GM21423 (cell line): ENCODE results near the gene AFAP1L2.

ENCODE experiments used
- ATAC-seq: cut with Tn5 transposase; IDR thresholded peaks from one replicate; pipeline ENCODE4 v1.9.1; 2021; ENCODE audit warnings: mild to moderate bottlenecking, moderate library complexity; ENCODE audit not compliant: unreplicated experiment

Gene AFAP1L2

DNA sequence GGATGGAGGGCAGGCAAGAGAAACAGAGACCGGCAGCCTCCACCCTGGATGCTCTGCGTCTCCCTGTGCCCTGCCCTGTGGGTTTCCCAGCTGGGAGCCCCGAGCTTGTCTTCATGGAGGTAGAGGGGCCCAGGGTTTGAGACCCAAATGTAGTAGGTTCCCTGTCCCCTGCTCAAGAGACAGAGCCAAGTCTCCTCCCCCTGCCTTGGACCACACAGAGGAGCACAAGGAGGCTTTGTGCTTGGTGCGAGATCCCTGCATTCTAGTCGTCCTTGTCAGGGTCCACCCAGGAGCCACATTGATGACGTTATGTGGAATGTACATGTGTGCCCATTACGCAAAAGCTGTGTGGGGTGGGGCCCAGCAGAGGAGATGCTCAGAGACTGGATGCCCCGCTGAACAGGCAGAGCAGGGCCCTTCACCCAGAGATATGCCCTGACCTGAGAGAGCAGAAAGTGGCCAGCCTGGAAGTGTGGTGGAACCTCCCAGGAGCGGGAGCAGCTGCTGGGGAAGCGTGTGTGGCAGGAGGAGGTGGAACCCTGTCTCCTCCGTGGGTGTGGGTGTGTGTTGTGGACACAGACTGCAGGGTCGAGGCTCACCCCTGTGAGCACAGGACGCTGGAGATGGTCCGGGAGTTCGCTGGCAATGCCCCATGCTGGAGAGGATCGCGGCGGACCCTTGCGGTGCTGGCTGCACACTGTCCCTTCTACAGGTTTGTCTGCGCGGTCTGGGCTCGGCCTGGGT lies 126.0 kb downstream of the AFAP1L2 start:
- ATAC-seq: no peak

DNA sequence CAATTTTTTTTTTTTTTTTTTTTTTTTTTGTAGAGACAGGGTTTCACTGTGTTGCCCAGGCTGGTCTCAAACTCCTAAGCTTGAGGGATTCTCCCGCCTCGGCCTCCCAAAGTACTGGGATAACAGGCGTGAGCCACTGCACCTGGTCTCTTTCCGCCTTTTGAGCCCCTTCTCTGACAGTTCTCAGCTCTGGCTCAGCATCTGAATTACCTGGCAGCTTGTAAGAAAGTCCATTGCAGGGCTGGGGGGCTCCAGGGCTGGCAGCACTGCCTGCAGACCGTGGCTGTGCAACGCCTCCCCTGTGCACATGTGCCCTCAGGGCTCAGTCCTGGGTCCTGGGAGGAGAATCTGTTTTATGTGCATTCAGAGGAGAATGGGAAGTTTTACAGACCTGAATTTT lies 127.6 kb downstream of the AFAP1L2 start:
- ATAC-seq: no peak

DNA sequence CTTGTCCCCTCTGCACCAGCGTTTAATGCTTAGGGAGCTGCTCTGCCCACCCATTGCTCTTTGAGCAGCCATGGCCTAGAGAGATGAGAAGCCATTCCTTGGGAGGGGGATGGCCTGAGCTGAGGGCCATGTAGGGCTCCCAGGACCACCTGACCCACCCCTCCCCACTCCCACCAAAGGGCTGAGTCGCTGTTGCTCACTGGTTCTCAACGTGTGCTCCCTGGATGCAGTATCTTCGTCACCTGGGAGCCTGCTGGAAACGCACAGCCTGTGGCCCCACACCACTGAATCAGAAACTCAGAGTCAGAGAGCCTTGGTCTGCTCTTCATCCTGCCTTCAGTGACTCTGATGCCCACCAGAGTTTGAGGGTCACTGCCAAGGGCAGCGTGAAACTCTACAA lies 128.2 kb downstream of the AFAP1L2 start:
- ATAC-seq: no peak

DNA sequence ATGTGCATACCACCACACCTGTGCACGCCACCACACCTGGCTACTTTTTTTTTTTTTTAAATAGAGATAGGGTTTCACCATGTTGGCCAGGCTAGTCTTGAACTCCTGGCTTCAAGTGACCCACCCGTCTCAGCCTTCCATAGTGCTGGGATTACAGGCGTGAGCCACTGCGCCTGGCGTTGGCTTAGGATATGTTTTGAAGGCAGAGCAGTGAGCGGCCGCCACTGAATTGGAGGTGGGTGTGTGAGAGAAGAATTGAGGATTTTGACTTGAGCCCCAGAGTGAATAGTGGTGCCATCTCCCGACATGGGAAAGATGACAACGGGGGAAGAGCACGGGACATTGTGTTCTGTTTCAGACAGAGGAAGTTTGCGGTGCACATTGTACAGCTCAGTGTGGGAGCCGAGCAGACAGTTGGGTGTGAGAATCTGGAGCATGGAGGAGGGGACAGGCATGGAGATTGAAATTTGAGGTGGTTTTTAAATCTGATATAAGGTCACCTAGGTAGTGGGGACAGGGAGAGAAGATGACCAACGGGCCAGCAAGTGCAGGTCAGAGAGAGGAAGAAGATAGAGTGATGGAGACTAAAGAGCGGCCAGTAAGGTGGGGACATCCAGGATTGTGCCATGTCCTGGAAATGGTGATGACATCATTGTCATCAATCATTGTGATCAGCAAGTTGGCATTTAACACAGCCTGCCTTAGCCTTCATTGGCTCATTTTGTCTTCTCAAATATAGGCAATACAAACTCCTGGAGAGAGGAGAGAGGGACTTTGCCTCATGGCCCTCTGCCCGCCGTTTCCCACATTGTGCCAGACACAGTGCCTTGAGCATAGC lies 129.5 kb downstream of the AFAP1L2 start:
- ATAC-seq: no peak

DNA sequence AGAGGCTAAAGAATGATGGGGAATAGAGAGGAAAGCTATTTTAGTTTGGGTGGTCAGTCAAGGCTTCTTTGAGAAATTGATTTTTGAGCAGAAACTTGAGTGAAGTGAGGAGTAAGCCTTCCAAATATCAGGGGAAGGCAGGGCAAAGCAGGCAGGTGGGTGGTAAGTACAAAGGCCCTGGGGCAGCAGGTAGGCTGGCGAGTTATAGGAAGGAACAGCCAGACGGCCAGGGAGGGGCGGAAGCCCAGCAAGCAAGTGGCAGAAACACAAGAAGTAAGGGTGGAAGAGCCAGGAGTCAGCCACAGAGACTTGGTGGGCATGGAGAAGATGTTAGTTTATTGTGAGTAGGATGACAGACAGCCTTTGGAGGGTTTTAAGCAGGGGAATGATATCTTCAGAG lies 130.4 kb downstream of the AFAP1L2 start:
- ATAC-seq: no peak

DNA sequence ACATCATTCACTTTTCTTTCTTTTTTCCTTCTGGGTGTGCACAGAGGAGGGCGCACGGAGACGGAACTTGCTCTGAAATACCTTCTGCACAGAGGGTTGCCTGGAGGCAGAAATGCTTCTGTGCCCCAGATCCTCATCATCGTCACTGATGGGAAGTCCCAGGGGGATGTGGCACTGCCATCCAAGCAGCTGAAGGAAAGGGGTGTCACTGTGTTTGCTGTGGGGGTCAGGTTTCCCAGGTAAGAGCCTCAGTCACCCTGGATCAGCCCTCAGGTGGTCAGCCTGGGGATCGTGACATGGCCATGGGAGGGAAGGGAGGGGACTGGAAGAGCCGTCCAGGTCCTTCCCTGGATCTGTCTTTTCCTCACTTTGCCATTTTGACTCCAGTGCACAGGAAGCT lies 131.6 kb downstream of the AFAP1L2 start:
- no peak for ATAC-seq

DNA sequence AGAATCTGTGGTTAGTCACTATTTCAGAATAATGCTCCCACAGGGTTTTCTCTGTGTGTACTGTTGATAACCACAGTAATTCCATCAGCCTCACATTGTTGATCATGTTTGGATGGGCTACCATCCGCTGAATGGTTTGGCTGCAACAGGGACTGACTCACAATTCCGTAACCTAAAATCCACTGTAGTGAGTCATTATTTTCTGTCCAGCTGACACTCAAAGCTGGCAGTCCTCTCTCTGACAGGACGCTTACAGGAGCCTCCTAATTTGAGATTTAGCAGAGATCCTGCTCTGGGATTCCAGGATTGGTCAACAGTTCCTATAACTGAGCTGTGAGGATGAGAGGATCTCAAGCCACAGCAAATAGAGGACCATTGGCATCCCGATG lies 132.5 kb downstream of the AFAP1L2 start:
- ATAC-seq: no peak

DNA sequence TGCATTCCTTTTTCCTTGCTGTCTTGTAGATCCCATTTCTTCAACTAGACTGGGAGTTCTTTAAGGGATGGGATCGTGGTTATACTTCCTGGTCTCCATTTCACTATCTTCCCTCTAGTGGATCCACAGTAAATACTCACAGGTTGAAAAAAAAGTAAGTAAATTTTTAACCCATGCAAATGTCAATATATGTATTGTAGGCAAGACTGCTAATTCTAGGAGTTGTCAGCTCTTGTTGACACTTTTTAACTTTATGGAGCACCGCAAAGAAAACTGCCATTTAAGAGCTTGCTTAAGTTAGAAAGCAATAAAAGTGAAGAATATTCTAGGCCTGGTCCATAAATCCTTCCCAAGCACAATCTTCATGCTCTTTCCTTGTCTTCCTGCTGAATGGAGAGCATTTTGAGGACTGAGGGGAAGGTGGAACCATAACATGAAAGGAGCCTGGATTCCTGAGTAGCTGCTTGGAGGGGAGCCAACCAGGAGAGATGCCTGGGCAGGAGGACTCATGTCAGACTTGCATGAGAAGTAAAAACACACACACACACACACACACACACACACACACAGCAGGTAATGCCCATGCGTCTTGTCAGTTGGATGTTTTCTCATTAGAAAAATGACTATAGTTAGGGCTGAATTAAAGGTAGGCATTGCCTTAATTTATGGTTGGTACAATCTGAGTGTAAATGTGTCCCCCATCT lies 133.1 kb downstream of the AFAP1L2 start:
- ATAC-seq: no peak

DNA sequence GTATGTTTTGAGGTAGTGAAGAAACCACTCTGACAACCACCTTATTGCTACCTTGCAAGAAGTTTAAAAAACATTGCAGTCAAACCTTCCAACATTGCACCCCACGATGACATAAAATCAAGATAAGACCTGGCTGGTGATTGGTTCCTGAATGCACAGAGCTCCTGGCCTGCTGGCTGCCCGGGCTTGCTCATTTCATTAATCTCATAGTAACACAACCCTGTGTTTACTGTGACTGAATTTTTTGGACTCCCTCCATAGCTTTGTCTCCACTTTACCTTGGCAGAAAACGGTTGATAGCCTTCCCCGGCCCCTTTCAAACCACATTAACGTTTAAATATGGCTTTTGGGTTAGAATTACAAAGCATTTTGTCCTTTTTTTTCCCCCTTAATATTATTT lies 137.8 kb downstream of the AFAP1L2 start:
- ATAC-seq: no peak

DNA sequence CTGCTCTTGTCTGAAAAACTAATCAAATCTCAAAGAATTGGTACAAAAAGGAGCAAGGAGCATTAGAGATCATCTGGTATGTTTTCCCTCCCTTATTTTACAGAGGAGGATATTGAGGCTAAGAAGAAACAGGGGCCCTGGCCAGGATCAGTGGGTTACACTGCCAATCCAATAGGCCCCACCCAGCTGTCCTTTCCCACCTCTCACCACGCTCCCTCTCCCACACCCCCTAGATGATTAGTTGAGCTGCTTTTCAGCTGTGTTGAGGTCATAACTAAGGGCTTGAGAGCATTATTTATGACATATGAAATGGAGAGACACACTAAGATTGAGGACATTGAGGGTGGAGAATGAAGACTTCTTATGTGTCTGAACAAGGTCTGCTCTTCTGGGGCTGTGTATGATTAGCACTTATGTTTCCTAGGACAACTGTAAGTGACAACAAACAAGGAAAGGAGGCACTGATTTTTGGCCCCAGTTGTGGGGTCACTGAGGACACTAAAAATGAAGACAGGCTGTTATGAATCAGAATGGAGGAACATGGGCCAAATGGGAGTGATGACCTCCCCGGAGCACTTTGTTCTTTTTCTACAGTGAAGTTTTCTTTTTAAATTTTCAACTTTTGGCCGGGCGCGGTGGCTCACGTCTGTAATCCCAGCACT lies 138.8 kb downstream of the AFAP1L2 start:
- ATAC-seq: no peak

DNA sequence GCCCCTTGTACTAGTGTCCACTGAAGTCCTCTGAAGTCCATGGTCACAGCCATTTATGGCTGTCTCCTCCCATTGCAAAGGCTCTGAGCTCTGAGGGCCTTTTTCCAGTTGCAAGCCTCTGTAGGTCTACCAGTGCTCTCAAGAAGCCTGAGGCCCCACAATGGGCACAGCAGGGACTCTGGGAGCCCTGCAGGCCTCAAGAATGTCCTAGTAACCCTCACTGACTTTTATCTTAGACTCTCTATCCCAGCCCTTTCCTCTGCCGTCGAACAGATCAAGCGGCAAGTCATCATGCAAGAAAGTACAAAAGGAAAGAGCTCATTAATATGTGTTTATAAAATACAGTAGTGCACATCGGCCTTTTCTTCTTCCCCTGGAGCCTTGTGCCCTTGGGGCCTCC lies 141.8 kb downstream of the AFAP1L2 start:
- ATAC-seq: no peak

DNA sequence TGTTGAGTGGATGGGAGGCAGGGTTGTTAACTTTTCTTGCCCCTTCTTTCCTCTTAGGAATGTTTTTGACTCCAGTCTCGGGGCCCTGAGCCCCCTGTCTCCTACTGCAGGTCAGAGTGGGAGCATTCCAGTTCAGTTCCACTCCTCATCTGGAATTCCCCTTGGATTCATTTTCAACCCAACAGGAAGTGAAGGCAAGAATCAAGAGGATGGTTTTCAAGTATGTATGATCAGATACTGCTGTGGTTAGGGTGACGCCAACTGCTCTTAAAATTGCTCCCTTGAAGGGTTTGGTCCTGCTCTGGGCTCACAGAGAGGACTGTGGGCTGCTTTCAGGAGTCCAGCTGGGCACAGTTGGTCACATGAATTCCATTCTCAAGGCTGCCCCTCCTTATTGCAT lies 143.2 kb downstream of the AFAP1L2 start:
- ATAC-seq: no peak

DNA sequence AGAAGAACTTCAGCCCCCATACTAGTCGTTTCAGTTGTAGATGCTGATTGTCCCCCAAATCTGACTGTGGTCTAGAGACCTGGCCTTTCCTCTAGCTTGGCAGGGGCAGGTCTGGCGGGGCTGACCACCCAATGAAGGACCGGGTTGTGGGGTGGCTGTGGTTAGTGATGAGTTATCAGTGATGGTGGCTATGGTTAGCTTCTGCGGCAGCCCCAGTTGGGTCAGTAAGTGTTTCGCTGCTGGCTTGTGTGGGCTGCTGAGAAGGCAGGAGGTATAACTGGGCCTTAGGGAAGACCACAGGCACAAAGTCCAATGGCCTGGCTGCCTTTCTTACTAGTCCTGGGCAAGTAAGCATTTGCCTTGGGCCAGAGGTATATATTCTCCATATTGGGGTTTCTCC lies 143.9 kb downstream of the AFAP1L2 start:
- ATAC-seq: no peak

DNA sequence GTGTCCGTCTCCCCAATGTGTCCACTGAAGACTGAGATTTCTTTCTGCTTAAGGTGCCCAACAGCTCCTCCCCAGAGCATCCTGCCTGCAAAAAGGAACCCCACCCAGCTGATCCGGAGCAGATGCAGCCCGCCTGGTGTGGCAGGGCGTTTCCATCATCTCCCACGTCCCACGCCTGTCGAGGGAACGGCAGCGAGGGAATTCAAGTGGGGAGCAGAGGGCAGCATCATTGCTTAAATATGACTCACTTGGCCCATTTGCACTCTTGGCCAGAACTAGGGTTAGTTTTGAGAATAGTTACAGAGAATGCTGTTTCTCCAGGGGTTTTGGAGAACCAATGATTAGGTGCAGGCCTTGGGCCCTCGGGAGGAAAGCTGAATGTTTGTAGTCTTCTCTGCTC lies 144.5 kb downstream of the AFAP1L2 start:
- no peak for ATAC-seq

DNA sequence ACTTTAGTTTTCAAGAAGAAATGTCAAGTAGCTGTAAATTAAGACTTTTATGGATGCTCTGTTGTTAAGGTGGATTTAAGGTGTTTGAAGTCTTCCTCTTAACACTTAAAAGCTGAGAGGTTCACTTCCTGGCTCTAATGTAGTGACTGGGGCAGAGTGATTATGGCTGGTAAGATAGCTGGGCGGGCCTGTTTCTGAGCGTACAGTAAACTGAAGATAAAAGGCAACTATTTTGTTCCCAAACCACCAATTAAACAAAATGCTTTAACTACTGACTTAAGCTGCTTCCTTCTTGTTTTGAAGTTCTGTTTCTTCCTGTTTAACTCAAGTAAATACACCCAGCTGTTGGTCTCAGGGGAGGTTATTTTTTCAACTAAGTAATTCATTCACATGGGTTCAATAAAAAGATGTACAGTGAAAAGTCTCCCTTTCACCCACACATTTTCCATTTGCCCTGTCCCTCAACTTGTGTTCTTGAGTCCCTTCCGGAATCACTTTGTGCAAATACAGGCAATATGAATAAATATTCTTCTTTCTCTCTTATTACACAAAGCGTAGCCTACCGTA lies 145.9 kb downstream of the AFAP1L2 start:
- ATAC-seq: no peak

DNA sequence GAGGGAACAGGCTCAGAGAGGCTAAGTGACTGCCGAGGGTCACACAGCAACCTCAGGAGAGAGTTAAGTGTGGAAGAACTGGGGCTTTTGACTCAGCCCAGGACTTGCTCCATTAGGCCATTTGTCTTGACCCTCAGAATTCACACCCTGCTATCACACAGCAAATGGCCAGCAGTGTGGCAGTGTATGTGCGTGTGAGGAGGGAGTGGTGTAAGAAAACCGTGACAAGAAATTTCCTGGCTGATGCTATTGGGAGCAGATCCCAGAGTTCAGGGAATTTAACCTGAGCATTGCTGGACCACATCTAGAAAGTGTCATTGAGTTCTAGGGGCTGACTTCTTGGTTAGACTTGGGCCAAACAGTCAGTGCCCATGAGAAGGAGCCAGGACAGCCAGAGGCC lies 146.8 kb downstream of the AFAP1L2 start:
- no peak for ATAC-seq

DNA sequence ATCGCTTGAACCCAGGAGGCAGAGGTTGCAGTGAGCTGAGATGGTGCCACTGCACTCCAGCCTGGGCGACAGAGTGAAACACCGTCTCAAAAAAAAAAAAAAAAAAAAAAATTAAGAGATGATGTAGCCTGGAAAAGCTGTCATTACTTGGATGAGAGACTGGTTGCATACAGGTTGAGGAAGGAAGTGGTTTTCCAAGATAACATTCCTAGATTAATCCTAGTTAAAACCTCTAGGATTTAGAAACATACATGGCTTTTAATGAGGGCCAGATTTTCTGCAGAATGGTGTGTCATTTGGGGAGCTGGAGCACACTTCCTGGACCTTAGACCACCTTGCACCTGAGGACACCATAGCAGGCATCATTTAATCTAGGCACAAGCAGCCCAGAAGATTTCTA lies 147.5 kb downstream of the AFAP1L2 start:
- ATAC-seq: no peak

DNA sequence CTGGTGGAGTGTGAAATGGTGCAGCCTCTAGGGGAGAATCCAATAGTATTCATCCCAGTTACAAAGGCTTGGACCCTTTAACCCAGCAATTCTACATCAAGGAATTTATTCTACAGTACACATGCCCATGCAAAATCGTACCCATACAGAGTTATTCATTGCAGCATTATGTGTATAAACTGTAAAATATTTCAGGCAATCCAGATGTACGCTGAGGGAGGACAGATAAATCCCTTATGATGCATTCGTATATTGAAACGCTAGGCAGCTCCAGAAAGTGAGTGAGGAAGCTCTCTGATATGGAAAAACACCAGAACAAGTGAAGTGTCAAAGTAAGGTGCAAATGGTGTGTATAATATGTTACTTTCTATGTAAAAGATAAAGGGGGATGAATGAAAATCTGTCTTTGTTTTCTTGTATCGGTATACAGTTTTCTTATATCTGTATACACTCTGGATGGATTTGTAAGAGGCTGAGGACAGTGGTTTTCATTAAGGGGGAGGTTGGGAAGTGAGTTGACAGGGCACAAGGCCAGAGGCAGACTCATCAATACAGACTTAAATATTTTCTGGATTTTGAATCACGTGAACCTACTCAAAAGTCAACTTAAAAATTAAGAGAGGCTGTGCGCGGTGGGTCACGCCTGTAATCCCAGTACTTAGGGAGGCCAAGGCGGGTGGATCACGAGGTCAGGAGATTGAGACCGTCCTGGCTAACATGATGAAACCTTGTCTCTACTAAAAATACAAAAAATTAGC lies 148.1 kb downstream of the AFAP1L2 start:
- no peak for ATAC-seq

DNA sequence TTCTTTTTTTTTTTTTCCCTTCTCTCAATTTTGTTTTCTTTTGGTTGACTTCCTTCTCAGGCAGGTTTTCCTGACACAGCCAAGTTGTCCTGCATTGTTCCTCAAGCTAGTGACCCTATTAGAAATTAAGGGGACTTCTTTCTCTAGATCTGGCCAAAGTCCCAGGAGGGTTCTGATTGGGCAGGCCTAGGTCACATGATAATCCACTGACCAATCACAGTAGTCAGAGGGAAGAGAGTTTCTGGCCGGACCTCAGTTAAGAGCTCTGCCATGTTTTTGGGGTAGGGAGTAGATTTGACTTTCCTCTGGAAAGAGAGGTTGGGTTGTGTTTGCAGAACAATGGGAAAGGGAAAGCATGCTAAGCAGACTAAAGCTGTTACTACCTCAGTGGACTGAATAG lies 149.1 kb downstream of the AFAP1L2 start:
- ATAC-seq: no peak

DNA sequence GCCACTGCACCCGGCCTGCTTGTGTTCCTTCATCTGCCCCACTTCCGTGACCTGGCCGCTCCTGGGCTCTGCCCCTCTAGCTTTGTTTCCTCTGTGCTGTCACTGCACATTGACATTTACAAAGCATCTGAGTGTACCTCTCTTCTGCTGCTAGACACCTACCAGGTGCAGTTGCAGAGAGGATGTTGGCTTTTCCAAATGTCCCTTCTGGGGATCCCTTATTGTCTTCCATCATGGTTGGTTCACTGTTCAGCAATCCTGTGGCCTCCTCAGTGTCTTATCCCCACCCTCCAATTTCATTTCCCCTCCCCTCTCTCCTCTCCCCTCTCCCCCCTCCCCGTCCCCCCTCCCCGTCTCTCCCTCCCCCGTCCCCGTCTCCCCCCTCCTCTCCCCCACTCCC lies 151.4 kb downstream of the AFAP1L2 start:
- ATAC-seq: no peak
